HUES6 (cell line): Measurements from ENCODE around the gene ELMO1.

Source experiments
- H3K27ac ChIP-seq: 2 replicates; pipeline ENCODE4 v1.7.0; 2013; ENCODE audit warnings: low read depth, mild to moderate bottlenecking, low read length, inconsistent platforms
- H3K27me3 ChIP-seq: 2 replicates; pipeline ENCODE4 v1.6.1; 2013; ENCODE audit warnings: low read length; ENCODE audit not compliant: control insufficient read depth, insufficient read depth
- H3K36me3 ChIP-seq: 2 replicates; pipeline ENCODE4 v1.6.1; 2013; ENCODE audit warnings: low read length; ENCODE audit not compliant: control insufficient read depth, insufficient read depth
- H3K4me1 ChIP-seq: 2 replicates; pipeline ENCODE4 v1.6.1; 2013; ENCODE audit warnings: low read length; ENCODE audit not compliant: control insufficient read depth, insufficient read depth
- H3K4me3 ChIP-seq: 2 replicates; pipeline ENCODE4 v1.5.1; 2013; ENCODE audit warnings: low read depth, low read length
- H3K9ac ChIP-seq: one replicate; pipeline ENCODE4 v1.6.1; 2013; ENCODE audit warnings: mild to moderate bottlenecking, low read length
- H3K9me3 ChIP-seq: 2 replicates; pipeline ENCODE4 v1.6.1; 2013; ENCODE audit warnings: low read depth, low read length; ENCODE audit not compliant: control insufficient read depth, insufficient read depth

ELMO1 gene

DNA sequence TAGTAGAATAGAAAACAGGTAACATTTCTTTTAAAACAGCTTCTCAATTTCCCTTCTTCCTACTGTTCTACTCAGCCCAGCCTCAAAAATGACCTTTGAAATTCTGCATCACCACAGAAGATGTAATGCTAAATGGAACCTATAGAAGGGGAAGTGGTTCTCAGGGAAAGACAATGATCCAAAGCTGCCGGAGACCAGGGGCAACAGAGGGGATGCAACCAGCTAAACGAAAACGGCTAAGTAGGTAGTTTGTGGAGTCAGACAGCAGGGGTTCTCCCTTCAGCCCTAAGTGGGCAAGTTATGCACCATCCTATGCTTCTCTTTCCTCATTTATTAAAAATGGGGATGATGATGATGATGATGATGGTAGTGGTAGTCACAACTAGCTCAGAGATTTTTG, 214.3 kb downstream of the ELMO1 start:
- Histone ChIP-seq H3K36me3 (no peaks in the 10 kb centered on the region), H3K9me3 (no peaks in the 10 kb centered on the region), H3K9ac (no peak overlapping the region), H3K27ac (no peak overlapping the region), H3K4me1 (peaks cover 5% of the 10 kb centered on the region; the same call in 1 of the 2 replicates), H3K4me3 (no peak overlapping the region), H3K27me3 (no peaks in the 10 kb centered on the region)

DNA sequence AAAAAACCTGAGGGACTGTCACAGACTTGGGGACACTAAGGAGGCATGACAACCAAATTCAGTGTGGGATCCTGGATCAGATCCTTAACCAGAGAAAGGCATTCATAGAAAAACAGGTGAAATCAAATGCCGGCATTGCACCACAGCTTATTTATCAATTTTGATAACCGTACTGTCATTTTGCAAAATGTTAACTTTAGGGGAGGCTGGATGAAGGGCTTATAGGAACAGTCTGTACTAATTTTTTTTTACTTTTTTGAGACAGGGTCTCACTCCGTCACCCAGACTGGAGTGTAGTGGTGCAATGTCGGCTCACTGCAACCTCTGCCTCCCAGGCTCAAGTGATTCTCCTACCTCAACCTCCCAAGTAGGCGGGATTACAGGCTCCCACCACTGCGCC, 217.1 kb downstream of the ELMO1 start:
- Histone ChIP-seq H3K36me3 (no peaks in the 10 kb centered on the region), H3K4me1 (peaks cover 7% of the 10 kb centered on the region; the same call in 1 of the 2 replicates), H3K4me3 (no peak overlapping the region), H3K27me3 (no peaks in the 10 kb centered on the region), H3K9me3 (no peaks in the 10 kb centered on the region), H3K9ac (no peak overlapping the region), H3K27ac (no peak overlapping the region)

DNA sequence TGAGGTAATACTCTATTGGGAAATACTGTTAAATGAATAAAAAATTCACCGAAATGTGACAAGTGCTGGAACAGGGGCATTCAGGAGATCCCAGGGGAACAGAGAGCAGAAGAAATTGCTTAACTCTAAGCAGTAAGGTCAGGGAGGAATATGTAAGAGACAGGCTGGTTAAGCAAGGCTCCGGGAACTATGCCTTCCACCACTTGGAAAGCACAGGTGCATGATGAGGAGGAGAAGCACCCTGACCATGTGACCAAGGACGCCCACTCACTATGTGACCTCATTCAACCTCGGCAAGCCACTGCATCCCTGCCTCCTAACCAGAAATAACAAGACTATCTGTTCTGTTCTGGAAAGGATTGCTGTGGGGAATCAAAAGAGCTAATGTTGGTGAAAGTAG, 218.4 kb downstream of the ELMO1 start:
- H3K4me3 ChIP-seq, result no peak overlapping the region
- no peaks in the 10 kb centered on the region for H3K9me3 ChIP-seq
- H3K4me1 ChIP-seq, result peaks cover 19% of the 10 kb centered on the region
- H3K36me3 ChIP-seq, result no peaks in the 10 kb centered on the region
- no peaks in the 10 kb centered on the region for H3K27me3 ChIP-seq
- no peak overlapping the region for H3K27ac ChIP-seq
- no peak overlapping the region for H3K9ac ChIP-seq

DNA sequence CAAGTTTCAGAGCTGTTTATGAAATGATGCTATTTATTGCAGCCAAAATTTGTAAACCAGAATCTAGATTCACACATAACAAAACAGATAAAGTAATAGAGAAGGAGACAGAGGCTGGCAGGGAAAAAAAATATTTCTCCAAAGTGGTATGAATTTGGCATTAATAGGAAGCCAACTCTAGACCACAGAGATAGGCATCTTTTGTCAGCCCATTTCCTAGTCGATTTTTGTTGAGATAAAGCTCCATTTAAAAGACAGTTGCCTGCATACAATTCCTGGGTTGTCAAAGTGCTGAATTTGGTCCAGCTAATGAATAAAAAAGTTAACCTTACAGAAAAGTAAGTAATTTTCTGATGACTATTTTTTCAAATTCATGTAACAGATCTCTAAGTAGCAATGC, 219.3 kb downstream of the ELMO1 start:
- no peak overlapping the region for H3K27ac ChIP-seq
- H3K27me3 ChIP-seq, result no peaks in the 10 kb centered on the region
- H3K4me1 ChIP-seq, result peaks cover 23% of the 10 kb centered on the region
- H3K9me3 ChIP-seq, result no peaks in the 10 kb centered on the region
- no peaks in the 10 kb centered on the region for H3K36me3 ChIP-seq
- no peak overlapping the region for H3K9ac ChIP-seq
- H3K4me3 ChIP-seq, result no peak overlapping the region

DNA sequence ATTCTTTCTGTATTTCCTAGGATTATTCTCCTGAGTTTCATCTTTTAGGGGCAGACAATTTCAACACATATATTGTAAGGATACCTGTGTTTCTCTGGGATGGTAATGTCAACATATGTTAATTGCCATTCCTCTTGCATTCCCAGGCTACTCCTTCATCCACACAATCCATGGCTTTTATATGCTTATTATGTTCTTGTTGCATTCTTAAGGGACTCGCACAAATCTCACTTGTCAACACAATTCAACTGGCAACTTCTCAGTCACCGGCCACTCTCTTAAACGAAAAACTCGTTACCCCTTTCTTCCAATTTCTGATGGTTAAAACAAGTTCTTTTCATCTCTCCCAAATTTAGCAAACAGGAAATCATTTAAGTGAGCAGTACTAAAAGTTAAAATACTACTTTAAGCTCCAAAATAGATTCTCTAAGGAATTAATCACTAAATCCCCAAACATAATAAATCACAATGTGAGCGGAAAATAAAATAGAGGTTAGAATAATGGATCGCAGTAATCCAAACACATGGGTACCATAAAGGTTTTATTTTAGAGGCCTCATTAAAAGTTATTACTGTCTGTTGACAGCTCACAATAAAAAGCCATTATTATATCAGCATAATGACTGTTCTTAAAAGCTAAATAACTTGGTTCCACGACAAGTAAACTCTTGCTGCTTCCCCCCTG, 223.2 kb downstream of the ELMO1 start:
- Histone ChIP-seq H3K9me3 (no peaks in the 10 kb centered on the region), H3K4me3 (no peak overlapping the region), H3K27me3 (no peaks in the 10 kb centered on the region), H3K9ac (no peak overlapping the region), H3K27ac (no peak overlapping the region), H3K36me3 (no peaks in the 10 kb centered on the region), H3K4me1 (peaks cover 22% of the 10 kb centered on the region)

DNA sequence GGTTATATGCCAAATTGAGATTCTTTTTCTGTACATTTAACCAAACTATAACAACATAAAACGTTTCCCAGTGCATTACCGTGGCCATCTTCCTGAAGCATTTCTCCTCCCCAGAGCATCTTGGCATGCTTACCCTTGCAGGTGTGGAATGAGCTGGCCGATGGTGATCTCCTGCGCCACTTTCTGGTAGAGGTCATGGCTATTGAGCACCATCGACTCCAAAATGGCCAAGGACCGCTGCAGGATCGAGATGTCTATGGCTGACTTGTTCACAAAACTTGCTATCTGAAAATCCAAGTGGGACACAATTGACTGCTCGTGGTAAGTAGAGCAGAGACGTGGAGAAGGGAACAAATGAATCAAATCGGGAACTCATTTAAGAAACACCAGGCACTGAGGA, 223.9 kb downstream of the ELMO1 start:
- H3K4me3 ChIP-seq, result no peak overlapping the region
- no peaks in the 10 kb centered on the region for H3K27me3 ChIP-seq
- H3K4me1 ChIP-seq, result peaks cover 22% of the 10 kb centered on the region
- no peaks in the 10 kb centered on the region for H3K36me3 ChIP-seq
- H3K9ac ChIP-seq, result no peak overlapping the region
- no peak overlapping the region for H3K27ac ChIP-seq
- H3K9me3 ChIP-seq, result no peaks in the 10 kb centered on the region

DNA sequence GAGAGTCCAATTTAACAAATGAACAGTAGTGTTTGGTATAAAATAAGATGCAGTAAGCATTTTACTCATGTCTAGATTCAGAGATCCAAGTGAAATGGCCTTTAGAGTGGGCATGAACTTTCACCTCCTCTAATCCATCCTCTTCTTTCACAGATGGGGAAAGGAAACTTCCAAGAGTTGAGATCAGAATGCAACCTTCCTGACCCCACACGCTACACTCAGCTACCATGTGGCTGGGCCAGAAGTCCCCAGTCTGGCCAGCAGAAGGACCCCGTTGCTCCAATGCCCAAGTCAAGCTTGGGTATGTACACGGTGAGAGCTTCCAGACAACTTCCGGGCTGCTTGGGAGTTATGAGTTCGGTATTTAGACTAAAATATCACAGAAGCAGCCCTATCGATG, 228.0 kb downstream of the ELMO1 start:
- Histone ChIP-seq H3K36me3 (no peaks in the 10 kb centered on the region), H3K27me3 (no peaks in the 10 kb centered on the region), H3K9me3 (no peaks in the 10 kb centered on the region), H3K9ac (no peak overlapping the region), H3K27ac (no peak overlapping the region), H3K4me3 (no peak overlapping the region), H3K4me1 (peaks cover 22% of the 10 kb centered on the region)

DNA sequence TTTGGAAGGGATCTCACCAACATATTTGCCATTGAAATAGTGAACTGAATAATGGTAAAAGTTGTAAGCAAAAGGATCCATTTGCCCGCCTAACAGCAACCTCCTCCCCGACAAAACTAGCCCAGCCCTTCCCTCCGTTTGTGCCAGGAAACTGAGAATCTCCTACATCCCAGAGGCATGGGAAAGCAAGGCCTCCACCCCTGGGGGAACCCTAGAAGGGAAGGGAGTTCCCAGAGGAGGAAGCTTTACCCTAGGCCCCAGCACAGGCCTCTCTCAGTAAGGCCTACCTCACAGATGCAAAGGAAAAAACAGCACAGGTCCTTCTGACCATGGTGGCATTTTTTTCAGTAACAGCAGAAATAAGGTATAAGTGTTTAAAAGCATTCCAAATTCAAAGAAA, 229.7 kb downstream of the ELMO1 start:
- Histone ChIP-seq H3K9ac (no peak overlapping the region), H3K4me3 (no peak overlapping the region), H3K27me3 (no peaks in the 10 kb centered on the region), H3K36me3 (no peaks in the 10 kb centered on the region), H3K9me3 (no peaks in the 10 kb centered on the region), H3K4me1 (peaks cover 21% of the 10 kb centered on the region), H3K27ac (no peak overlapping the region)

DNA sequence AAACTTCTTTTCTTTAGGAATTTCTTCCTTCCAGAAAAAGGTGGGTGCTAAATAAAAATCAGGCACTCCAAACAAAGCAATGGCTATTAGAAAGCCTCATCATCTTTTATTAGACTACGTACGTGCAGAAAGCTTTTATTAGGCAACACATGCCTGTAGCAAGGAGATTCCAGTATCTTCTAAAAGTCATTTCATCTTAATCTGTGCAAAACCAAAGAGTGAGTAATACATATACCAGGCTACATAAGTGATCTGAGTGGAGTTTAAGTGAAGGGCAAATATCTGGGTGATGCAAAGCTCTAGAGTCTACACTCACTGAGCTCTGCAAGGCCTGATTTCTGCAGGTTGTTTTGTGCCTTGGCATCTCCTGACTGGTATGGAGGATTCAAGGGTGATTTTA, 231.7 kb downstream of the ELMO1 start:
- Histone ChIP-seq H3K9ac (no peak overlapping the region), H3K27ac (no peak overlapping the region), H3K27me3 (no peaks in the 10 kb centered on the region), H3K4me1 (peaks cover 21% of the 10 kb centered on the region), H3K9me3 (no peaks in the 10 kb centered on the region), H3K36me3 (no peaks in the 10 kb centered on the region), H3K4me3 (no peak overlapping the region)

DNA sequence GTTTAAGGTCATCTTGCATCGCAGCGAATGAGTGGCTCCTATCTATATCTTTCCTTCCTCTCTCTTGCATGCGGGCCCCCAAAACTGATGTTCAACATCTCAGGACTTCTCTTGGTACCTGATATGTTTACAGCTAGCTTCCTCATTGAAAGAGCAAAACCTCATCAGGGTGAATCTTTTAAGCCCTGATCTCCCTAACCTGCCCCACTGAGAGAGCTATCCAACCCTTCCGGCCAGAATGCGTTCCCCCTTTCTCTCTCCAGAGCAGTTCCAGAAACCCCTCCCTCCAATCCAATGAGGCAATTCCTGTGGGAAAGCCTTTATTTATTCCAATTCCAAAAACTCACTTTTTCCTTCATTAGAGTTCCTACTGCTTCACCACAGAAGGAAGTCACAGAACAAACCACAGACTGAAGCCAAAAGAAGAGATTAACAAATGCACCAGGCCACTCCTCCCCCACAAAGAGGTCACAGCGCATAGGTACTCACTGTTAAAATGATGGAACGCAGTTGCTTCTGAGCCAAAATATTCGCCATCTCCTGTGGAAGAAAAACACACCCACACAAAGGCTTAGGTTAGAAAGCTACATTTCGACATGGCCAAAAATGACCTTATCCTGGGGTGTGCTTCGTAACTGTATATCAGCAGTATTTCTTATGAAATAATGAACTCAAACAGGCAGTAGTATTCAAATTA, 232.4 kb downstream of the ELMO1 start:
- H3K27me3 ChIP-seq, result no peaks in the 10 kb centered on the region
- H3K27ac ChIP-seq, result no peak overlapping the region
- no peaks in the 10 kb centered on the region for H3K36me3 ChIP-seq
- H3K9me3 ChIP-seq, result no peaks in the 10 kb centered on the region
- H3K9ac ChIP-seq, result no peak overlapping the region
- no peak overlapping the region for H3K4me3 ChIP-seq
- H3K4me1 ChIP-seq, result peaks cover 21% of the 10 kb centered on the region

DNA sequence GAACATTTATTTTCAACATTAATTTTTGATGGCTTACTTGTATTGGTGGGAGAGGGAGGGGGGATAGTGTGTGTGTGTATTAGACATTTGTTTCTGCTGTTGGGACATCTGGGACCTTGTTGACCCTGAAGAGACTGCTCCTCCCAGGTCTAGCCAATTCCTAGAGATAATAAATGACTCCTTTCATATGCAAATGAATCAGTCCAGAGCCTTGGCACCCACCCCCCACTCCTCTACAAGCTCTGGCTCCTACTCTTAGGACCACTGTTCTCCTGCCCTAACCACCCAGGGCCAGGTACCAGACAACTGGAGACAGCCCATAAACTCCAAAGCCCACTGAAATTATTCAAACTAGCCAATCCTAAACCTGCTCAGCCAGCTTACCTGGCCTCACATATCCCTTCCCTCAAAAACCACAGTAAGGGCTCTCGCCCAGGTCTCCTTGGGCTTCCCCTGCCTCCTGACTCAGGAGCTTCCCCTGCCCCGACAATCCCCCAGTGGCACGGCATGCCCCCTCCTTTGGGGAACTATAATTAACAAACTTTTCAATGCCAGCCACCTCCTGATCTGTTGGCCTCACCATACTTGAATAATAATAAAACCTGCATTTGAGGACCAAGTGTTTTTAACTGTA, 233.3 kb downstream of the ELMO1 start:
- Histone ChIP-seq H3K4me1 (peaks cover 21% of the 10 kb centered on the region), H3K9ac (no peak overlapping the region), H3K4me3 (no peak overlapping the region), H3K27me3 (no peaks in the 10 kb centered on the region), H3K36me3 (no peaks in the 10 kb centered on the region), H3K27ac (no peak overlapping the region), H3K9me3 (no peaks in the 10 kb centered on the region)
